ENCODE results near the gene EXOC7.
"Not testable (repeated sequence)": the region's sequence is repeated elsewhere in the genome, so short reads cannot be mapped to it uniquely, and the experiment has no call there.

The EXOC7 gene

GRCh38 chr17:76080768-76081287 lies 22.8 kb downstream of the EXOC7 start:
- no peak for DNase-seq
- intact Hi-C loops (cut with DNase I), result no loop called here

GRCh38 chr17:76079956-76080767 lies 23.4 kb downstream of the EXOC7 start:
- DNase-seq, result peak in 3 of 42 donors; percentile 14 to 30 (median 29)
- intact Hi-C loops (cut with DNase I), result no loop called here

- intact Hi-C loops (cut with DNase I), result no loop called here
- DNase-seq, result peak in 4 of 42 donors; percentile 0 to 21 (median 12)
Measured at GRCh38 chr17:76079535-76079955, 24.0 kb downstream of the EXOC7 start.

GRCh38 chr17:76078860-76079534 lies 24.6 kb downstream of the EXOC7 start, which contains the start of gene ZACN:
TSS of gene ZACN (plus strand) at chr17:76079182. CDS start at chr17:76079265, 83 bp downstream.
- DNase-seq, result peak in 3 of 42 donors; percentile 12 to 25 (median 23)
- intact Hi-C loops (cut with DNase I), result no loop called here

- intact Hi-C loops (cut with DNase I), result not testable (repeated sequence)
- peak in 2 of 42 donors; percentile 3 to 15 for DNase-seq
Measured at GRCh38 chr17:76078370-76078769, 25.2 kb downstream of the EXOC7 start.

- DNase-seq, result peak in 1 of 42 donors; percentile 7
- intact Hi-C loops (cut with DNase I), result no loop called here
Measured at GRCh38 chr17:76077584-76078110, 25.9 kb downstream of the EXOC7 start.

GRCh38 chr17:76076765-76077583 lies 26.6 kb downstream of the EXOC7 start:
- DNase-seq, result peak in 2 of 42 donors; percentile 17 to 39
- intact Hi-C loops (cut with DNase I), result no loop called here

- DNase-seq, result peak in 1 of 42 donors; percentile 11
- intact Hi-C loops (cut with DNase I), result no loop called here
Measured at GRCh38 chr17:76076146-76076764, 27.3 kb downstream of the EXOC7 start.

- intact Hi-C loops (cut with DNase I), result no loop called here
- peak in 3 of 42 donors; percentile 18 to 56 (median 30) for DNase-seq
Measured at GRCh38 chr17:76075364-76076145, 28.0 kb downstream of the EXOC7 start.

GRCh38 chr17:76074390-76075363 lies 28.9 kb downstream of the EXOC7 start, which contains the start of gene GALR2:
TSS of gene GALR2 (plus strand) at chr17:76074781. CDS start at chr17:76074884, 103 bp downstream.
- intact Hi-C loops (cut with DNase I), result no loop called here
- DNase-seq, result peak in 1 of 42 donors; percentile 14

GRCh38 chr17:76072148-76072858 lies 31.3 kb downstream of the EXOC7 start, which contains the start of gene SRP68:
TSS of gene SRP68 (minus strand) at chr17:76072517. CDS start at chr17:76072491, 26 bp downstream.
- intact Hi-C loops (cut with DNase I), result loop anchor here (1.0 kb wide), 1 partner anchor 31 kb away; the partner anchor contains the start of gene EXOC7
- peak; percentile 93 to 99 (median 98) for DNase-seq

GRCh38 chr17:76071531-76072147 lies 31.9 kb downstream of the EXOC7 start:
- DNase-seq, result peak in 1 of 42 donors; percentile 15
- intact Hi-C loops (cut with DNase I), result loop anchor here (1.0 kb wide), 1 partner anchor 32 kb away; the partner anchor contains the start of gene EXOC7

- intact Hi-C loops (cut with DNase I), result no loop called here
- DNase-seq, result no peak
Measured at GRCh38 chr17:76065775-76066174, 37.8 kb downstream of the EXOC7 start.

- intact Hi-C loops (cut with DNase I), result no loop called here
- no peak for DNase-seq
Measured at GRCh38 chr17:76063875-76064546, 39.6 kb downstream of the EXOC7 start.
